GM19328 (cell line): ENCODE results near the gene L3MBTL1.
"Not testable (repeated sequence)": the region's sequence is repeated elsewhere in the genome, so short reads cannot be mapped to it uniquely, and the experiment has no call there.

Source experiments
- ATAC-seq: cut with Tn5 transposase; IDR thresholded peaks from one replicate; pipeline ENCODE4 v1.9.1; 2021; ENCODE audit warnings: mild to moderate bottlenecking, moderate library complexity; ENCODE audit not compliant: unreplicated experiment

The L3MBTL1 gene

GRCh38 chr20:43502021-43502420 is 5.5 kb upstream of the L3MBTL1 start:
- not testable (repeated sequence) for ATAC-seq

GRCh38 chr20:43506238-43506637 is 1.3 kb upstream of the L3MBTL1 start:
- ATAC-seq, result no peak

GRCh38 chr20:43508106-43508505 is 609 bp downstream of the L3MBTL1 start:
- no peak for ATAC-seq

- ATAC-seq, result no peak
Measured at GRCh38 chr20:43508604-43509040, 1.1 kb downstream of the L3MBTL1 start.

- ATAC-seq, result no peak
Measured at GRCh38 chr20:43511879-43512278, 4.4 kb downstream of the L3MBTL1 start.

GRCh38 chr20:43513372-43513930 is 6.0 kb downstream of the L3MBTL1 start:
- ATAC-seq, result no peak

- peak; percentile 76 for ATAC-seq
Measured at GRCh38 chr20:43513931-43514647, 6.6 kb downstream of the L3MBTL1 start.

GRCh38 chr20:43514648-43514999 is 7.1 kb downstream of the L3MBTL1 start:
- ATAC-seq, result peak; percentile 19

- ATAC-seq, result no peak
Measured at GRCh38 chr20:43515628-43516027, 8.1 kb downstream of the L3MBTL1 start.

GRCh38 chr20:43516251-43516824 is 8.8 kb downstream of the L3MBTL1 start:
- ATAC-seq, result no peak

GRCh38 chr20:43520074-43520630 is 12.7 kb downstream of the L3MBTL1 start:
- no peak for ATAC-seq

GRCh38 chr20:43525021-43525420 is 17.5 kb downstream of the L3MBTL1 start:
- ATAC-seq, result no peak

- no peak for ATAC-seq
Measured at GRCh38 chr20:43528258-43528875, 20.9 kb downstream of the L3MBTL1 start.

GRCh38 chr20:43529051-43529450 is 21.6 kb downstream of the L3MBTL1 start:
- no peak for ATAC-seq

GRCh38 chr20:43529457-43530153 is 22.1 kb downstream of the L3MBTL1 start:
- ATAC-seq, result no peak

- ATAC-seq, result no peak
Measured at GRCh38 chr20:43530321-43531090, 23.0 kb downstream of the L3MBTL1 start.

- ATAC-seq, result no peak
Measured at GRCh38 chr20:43531091-43531443, 23.6 kb downstream of the L3MBTL1 start.

- no peak for ATAC-seq
Measured at GRCh38 chr20:43532416-43533055, 25.0 kb downstream of the L3MBTL1 start.

GRCh38 chr20:43533060-43533459 is 25.6 kb downstream of the L3MBTL1 start:
- no peak for ATAC-seq

GRCh38 chr20:43534016-43534415 is 26.5 kb downstream of the L3MBTL1 start:
- ATAC-seq, result no peak
